Right atrium auricular region (tissue), 2 donors: Measurements from ENCODE around the gene DMRTA1. TPM values are rescaled to one million over a fixed set of nuclear protein-coding genes. Genes with fewer than 3 reads are reported as not detected.
"Not testable (repeated sequence)": the region's sequence is repeated elsewhere in the genome, so short reads cannot be mapped to it uniquely, and the experiment has no call there.

Experiments
- DNase-seq: peaks from one replicate; pipeline ENCODE4 v3.0.0-alpha.2; 2019; ENCODE audit warnings: low spot score
- H3K27ac ChIP-seq, 2 donors: fragments of 200-600 bp; sonication (generic); 1 replicate in 1 of 2; 2 replicates in 1 of 2; pipeline ENCODE4 v1.5.1; 2016 to 2019
- H3K27me3 ChIP-seq, 2 donors: fragments of 200-600 bp; sonication (generic); one replicate each; pipeline versions ENCODE4 v1.5.1 to v1.6.0; 2017 to 2019
- H3K36me3 ChIP-seq: fragments of 200-600 bp; sonication (generic); one replicate; pipeline ENCODE4 v1.5.1; 2016
- H3K4me1 ChIP-seq, 2 donors: fragments of 200-600 bp; sonication (generic); one replicate each; pipeline versions ENCODE4 v1.5.1 to v1.6.0; 2017 to 2019
- H3K4me3 ChIP-seq, 2 donors: fragments of 200-600 bp; sonication (generic); 1 replicate in 1 of 2; 2 replicates in 1 of 2; pipeline ENCODE4 v1.5.1; 2017 to 2019; ENCODE audit warnings: mild to moderate bottlenecking in 1 of 2, moderate library complexity in 1 of 2
- H3K9me3 ChIP-seq, 2 donors: fragments of 200-600 bp; sonication (generic); one replicate each; pipeline ENCODE4 v1.5.1; 2019
- total RNA-seq, 2 donors: library from RNA; depleted of rRNA; stranded (reverse); fragments of >200 nt; gene quantifications; one replicate each; pipeline ENCODE4 v1.1.0, GENCODE V29; 2016
- TF ChIP-seq, protein P1 (sequence below), 2 donors: fragments of 200-600 bp; sonication (generic); IDR thresholded peaks; one replicate each; pipeline ENCODE4 v1.5.1; 2019; ENCODE audit warnings: antibody characterized with exemption in 2 of 2

The DMRTA1 gene
- total RNA-seq, 2 donors from 2014 or later = 0.43 to 0.74 TPM

DNA sequence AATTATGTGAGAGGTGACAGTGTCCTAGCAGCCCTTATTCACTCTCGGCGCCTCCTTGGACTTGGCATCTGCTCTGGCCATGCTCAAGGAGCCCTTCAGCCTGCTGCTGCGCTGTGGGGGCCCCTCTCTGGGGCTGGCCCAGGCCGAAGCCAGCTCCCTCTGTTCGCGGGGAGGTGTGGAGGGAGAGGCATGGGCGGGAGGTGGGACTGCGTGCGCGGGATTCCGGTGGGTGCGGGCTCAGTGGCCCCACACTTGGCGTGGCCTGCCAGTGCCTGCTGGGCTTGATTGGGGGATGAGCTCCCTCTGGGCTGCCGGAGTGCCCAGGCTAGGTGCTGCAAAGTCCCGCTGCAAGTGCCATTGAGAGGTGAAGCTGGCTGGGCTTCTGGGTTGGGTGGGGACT, 12.9 kb upstream of the DMRTA1 start:
- no peak overlapping the region for H3K27ac ChIP-seq
- H3K9me3 ChIP-seq = no peaks in the 10 kb centered on the region
- H3K36me3 ChIP-seq = no peaks in the 10 kb centered on the region
- TF ChIP-seq, protein P1, sequence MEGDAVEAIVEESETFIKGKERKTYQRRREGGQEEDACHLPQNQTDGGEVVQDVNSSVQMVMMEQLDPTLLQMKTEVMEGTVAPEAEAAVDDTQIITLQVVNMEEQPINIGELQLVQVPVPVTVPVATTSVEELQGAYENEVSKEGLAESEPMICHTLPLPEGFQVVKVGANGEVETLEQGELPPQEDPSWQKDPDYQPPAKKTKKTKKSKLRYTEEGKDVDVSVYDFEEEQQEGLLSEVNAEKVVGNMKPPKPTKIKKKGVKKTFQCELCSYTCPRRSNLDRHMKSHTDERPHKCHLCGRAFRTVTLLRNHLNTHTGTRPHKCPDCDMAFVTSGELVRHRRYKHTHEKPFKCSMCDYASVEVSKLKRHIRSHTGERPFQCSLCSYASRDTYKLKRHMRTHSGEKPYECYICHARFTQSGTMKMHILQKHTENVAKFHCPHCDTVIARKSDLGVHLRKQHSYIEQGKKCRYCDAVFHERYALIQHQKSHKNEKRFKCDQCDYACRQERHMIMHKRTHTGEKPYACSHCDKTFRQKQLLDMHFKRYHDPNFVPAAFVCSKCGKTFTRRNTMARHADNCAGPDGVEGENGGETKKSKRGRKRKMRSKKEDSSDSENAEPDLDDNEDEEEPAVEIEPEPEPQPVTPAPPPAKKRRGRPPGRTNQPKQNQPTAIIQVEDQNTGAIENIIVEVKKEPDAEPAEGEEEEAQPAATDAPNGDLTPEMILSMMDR (IDR thresholded peaks at IDR 0.05) = no peak
- no peak overlapping the region for H3K4me3 ChIP-seq
- H3K27me3 ChIP-seq = no peaks in the 10 kb centered on the region
- no peak for DNase-seq
- H3K4me1 ChIP-seq = no peaks in the 10 kb centered on the region

DNA sequence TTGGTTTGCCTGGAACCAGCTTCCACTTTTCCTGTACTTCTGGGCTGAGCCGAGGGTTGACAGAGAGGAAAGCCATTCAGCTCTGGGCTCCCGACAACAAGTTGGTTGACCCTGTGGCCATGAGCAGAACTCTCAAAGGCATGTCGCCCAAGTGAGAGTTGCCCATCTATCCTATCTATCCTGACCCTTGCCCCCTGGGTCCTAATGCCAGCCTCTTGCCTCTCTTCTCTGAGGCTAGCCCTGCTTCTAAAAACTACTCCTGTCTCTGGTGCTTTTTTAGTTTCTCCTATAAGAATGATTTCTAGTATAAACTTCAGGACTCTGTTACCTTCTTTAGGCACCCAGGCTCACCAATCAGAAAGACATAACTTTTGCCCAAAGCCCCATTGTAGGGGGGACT, 11.4 kb upstream of the DMRTA1 start:
- H3K4me1 ChIP-seq, H3K27me3 ChIP-seq, H3K4me3 ChIP-seq, H3K9me3 ChIP-seq, DNase-seq, H3K27ac ChIP-seq, H3K36me3 ChIP-seq: not testable (repeated sequence)

DNA sequence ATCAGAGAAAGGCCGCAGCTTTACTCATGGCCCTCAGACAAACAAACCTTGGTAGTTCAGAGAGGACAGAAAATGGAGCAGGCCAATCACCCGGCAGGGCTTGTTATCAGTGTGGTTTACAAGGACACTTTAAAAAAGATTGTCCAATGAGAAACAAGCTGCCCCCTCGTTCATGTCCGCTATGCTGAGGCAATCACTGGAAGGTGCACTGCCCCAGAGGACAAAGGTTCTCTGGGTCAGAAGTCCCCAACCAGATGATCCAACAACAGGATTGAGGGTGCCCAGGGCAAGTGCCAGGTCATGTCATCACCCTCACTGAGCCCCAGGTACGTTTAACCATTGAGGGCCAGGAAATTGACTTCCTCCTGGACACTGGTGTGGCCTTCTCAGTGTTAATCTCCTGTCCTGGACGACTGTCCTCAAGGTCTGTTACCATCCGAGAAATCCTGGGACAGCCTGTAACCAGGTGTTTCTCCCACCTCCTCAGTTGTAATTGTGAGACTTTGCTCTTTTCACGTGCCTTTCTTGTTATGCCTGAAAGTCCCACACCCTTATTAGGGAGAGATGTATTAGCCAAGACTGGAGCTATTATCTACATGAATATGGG, 9.1 kb upstream of the DMRTA1 start:
- H3K36me3 ChIP-seq, H3K27me3 ChIP-seq, H3K4me1 ChIP-seq, H3K4me3 ChIP-seq, DNase-seq, H3K9me3 ChIP-seq, H3K27ac ChIP-seq: not testable (repeated sequence)

DNA sequence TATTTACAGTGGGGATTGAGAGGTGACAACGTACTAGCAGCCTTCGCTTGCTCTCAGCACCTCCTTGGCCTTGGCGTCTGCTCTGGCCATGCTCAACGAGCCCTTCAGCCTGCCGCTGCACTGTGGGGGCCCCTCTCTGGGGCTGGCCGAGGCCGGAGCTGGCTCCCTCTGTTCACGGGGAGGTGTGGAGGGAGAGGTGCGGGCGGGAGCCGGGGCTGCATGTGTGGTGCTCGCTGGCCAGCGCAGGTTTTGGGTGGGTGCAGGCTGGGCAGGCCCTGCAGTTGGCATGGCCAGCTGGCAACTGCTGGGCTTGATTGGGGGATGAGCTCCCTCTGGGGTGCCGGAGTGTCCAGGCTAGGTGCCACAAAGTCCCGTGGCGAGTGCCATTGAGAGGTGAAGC, 5.8 kb upstream of the DMRTA1 start:
- Histone ChIP-seq H3K27ac (no peak overlapping the region), H3K4me1 (no peaks in the 10 kb centered on the region), H3K27me3 (no peaks in the 10 kb centered on the region), H3K36me3 (no peaks in the 10 kb centered on the region), H3K9me3 (no peaks in the 10 kb centered on the region), H3K4me3 (no peak overlapping the region)
- TF ChIP-seq, protein P1 (IDR thresholded peaks at IDR 0.05) = no peak
- DNase-seq = no peak

DNA sequence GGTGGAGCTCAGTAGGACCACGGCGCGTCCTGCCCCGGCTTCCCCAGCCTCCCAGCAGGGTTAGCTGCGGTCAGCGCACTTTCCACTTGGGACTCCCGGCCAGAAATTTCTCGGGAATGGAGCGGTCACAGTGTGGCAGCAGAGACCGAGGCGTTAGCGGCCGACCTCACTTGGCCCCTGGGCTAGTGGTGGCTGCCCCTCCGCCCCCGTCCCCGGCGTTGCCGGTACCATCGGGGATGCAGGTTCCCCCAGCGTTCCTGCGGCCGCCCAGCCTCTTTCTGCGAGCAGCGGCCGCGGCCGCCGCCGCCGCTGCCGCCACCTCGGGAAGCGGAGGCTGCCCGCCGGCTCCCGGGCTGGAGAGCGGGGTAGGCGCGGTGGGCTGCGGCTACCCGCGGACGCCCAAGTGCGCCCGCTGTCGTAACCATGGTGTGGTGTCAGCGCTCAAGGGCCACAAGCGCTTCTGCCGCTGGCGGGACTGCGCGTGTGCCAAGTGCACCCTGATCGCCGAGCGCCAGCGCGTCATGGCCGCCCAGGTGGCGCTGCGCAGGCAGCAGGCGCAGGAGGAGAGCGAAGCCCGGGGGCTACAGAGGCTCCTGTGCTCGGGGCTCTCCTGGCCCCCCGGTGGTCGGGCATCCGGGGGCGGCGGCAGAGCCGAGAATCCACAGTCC, 460 bp downstream of the DMRTA1 start:
- H3K27ac ChIP-seq = peak overlapping the region; percentile 80 to 85
- TF ChIP-seq, protein P1 (IDR thresholded peaks at IDR 0.05) = peak in 1 of 2 donors; percentile 42
- H3K27me3 ChIP-seq = no peaks in the 10 kb centered on the region
- no peak for DNase-seq
- H3K4me3 ChIP-seq = peak overlapping the region; percentile 64 to 66
- H3K36me3 ChIP-seq = no peaks in the 10 kb centered on the region
- no peaks in the 10 kb centered on the region for H3K9me3 ChIP-seq
- H3K4me1 ChIP-seq = peaks cover 0 to 12% of the 10 kb centered on the region in 2 donors

DNA sequence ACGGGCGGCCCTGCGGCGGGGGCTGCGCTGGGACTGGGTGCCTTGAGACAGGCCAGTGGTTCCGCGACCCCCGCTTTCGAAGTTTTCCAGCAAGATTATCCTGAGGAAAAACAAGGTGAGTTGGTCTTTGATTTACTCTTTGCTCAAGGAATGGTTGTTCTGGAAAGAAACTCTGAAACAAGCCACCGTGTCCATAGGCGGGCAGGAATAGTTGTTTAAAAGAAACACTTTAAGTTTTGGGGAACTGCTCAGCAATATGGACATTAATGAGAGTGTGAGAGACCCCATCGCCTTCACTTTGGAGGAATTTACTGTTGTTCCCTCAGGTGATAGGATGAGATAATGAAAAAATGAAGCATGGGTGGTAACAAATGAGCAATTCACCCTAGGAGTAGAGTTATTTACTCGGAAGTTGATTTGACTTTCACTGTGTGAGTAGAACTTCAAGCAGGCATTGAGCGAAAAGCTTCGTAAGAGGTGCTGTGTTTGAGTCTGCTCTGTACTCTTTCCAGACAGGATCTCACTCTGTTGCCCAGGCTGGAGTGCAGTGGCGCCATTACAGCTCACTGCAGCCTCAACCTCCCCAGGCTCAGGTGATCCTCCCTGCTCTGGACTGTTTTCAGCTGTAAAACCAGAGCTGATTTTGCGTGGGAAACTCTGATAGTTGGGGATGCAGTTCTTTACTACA, 1.1 kb downstream of the DMRTA1 start:
- Histone ChIP-seq H3K4me1 (peaks cover 0 to 12% of the 10 kb centered on the region in 2 donors), H3K27ac (peak overlapping the region; percentile 80 to 85), H3K36me3 (no peaks in the 10 kb centered on the region), H3K27me3 (no peaks in the 10 kb centered on the region), H3K4me3 (peak overlapping the region; percentile 64 to 66), H3K9me3 (no peaks in the 10 kb centered on the region)
- TF ChIP-seq, protein P1 (IDR thresholded peaks at IDR 0.05) = no peak
- DNase-seq = no peak
